Bladder microvascular endothelial cell (primary cell): ENCODE results near the gene STK32C. TPM values are rescaled to one million over a fixed set of nuclear protein-coding genes. Genes with fewer than 3 reads are reported as not detected.

Experiments
- total RNA-seq: library from RNA; depleted of rRNA; stranded (reverse); fragments of >200 nt; gene quantifications from 2 replicates; pipeline ENCODE4 v1.2.3, GENCODE V29; 2014

Gene STK32C
- 8.6 and 9.9 TPM in 2 replicates for total RNA-seq

GRCh38 chr10:132307823-132308586 lies at the start of gene STK32C:
STK32C (minus strand) TSS chr10:132307950; CDS start chr10:132307833, 117 bp downstream.

GRCh38 chr10:132331601-132332432 lies 24.1 kb upstream of the STK32C start, which contains the start of gene LRRC27:
LRRC27 (plus strand) TSS chr10:132332193; CDS start chr10:132333525, 1,332 bp downstream.

GRCh38 chr10:132186488-132187429 lies 121.0 kb downstream of the STK32C start, which contains the start of gene DPYSL4:
DPYSL4 (plus strand) TSS chr10:132186948; CDS start chr10:132187064, 116 bp downstream.

Other genes starting within 250 kb of the STK32C start
- 0.06 TPM in 1 of 2 replicates, not detected in the other for gene JAKMIP3, start 242.0 kb downstream of the STK32C start, total RNA-seq
- gene DPYSL4, start 121.0 kb downstream of the STK32C start, total RNA-seq, result 7.9 and 17.7 TPM in 2 replicates
- gene LRRC27, start 24.2 kb upstream of the STK32C start, total RNA-seq, result 6.5 and 9.1 TPM in 2 replicates
- gene PWWP2B, start 89.2 kb upstream of the STK32C start, total RNA-seq, result 9.2 and 12.8 TPM in 2 replicates
- 23.9 and 29.8 TPM in 2 replicates for gene INPP5A, start 229.8 kb upstream of the STK32C start, total RNA-seq